CD4-positive, alpha-beta T cell treated with Interferon alpha-2 for 1 hour (primary cell): ENCODE results near the gene TMEM138.
A peak's percentile ranks its signal among the peaks of the same experiment; 100 is the strongest.
"Not testable (repeated sequence)": the region's sequence is repeated elsewhere in the genome, so short reads cannot be mapped to it uniquely, and the experiment has no call there.

Source experiments
- DNase-seq, 2 donors: peaks; one replicate each; pipeline ENCODE4 v3.0.0-alpha.2; 2020 to 2022

Gene TMEM138

DNA sequence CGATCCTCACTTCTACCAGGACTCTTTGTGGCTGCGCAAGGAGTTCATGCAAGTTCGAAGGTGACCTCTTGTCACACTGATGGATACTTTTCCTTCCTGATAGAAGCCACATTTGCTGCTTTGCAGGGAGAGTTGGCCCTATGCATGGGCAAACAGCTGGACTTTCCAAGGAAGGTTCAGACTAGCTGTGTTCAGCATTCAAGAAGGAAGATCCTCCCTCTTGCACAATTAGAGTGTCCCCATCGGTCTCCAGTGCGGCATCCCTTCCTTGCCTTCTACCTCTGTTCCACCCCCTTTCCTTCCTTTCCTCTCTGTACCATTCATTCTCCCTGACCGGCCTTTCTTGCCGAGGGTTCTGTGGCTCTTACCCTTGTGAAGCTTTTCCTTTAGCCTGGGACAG, 6.5 kb downstream of the TMEM138 start:
- no peak for DNase-seq

DNA sequence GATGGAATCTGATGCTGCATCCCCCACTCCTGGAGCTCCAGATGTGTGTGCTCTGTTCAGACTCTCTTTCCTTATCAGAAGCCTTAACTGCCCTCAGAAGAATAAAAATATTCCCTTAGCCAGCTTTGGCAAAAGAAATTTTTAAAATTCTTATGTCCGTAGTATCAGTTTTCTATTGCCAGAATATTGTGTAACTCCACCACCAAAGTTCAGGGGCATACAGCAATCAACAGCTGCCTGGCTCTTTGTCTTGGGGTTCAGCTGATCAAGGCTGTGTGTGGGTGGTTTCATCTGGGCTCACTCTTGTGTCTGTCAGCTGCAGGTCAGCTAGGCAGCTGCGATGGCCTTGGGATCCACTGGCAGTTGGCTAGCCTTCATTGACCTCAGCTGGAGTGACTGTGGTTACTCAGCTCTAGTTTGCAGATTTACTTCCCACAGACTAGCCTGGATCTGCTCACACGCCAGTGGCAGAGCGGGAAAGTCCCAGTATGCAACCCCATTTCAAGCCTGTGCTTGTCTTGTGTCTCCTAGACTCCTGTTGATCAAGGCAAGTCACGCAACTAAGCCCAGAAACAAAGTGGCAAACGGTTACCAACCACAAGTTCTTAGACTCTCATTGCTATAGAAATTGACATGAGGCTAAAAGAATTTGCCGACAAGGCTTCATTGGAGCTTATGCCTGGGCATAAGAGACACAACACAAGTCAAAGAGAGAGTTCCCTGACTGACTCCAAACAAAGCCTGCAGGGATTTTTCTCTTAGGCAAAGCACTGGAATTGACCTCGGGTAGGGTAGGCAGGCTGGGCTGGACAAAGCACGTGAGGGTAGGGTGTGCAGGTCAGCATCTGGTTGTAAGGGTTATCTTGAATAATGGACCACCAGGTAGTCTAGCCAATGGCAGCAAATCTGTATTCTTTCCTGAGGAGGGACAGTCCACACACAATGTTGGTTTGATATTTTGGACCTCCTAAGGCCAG, 7.5 kb downstream of the TMEM138 start:
- no peak for DNase-seq

DNA sequence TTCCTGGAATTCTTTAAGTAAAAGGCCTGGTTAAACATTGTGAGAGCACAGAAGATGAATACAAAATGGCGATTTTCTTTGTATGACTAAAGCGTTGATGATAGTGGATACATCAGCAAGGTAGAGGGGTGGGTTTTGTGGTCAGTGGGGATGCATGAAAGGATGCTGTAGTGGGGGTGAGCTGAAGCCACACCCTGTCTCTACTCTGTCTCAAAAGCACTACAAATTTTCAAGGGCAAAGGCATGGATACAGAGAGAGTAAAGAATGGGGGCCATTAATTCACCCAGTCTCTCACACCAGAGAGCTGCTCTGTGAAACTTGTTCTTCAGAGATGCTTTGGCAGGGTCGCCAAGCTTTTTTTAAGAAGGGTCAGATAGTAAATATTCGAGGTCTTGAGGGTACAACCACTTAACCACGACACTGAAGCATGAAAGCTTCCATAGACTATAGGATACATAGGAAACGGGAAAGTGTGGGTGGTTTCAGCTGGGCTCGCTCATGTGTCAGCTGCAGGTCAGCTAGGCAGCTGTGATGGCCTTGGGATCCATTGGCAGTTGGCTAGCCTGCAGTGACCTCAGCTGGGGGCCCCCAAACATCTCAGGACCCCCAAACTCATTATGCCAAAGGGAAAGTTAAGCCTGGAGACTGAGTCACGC, 8.3 kb downstream of the TMEM138 start:
- DNase-seq, result no peak

DNA sequence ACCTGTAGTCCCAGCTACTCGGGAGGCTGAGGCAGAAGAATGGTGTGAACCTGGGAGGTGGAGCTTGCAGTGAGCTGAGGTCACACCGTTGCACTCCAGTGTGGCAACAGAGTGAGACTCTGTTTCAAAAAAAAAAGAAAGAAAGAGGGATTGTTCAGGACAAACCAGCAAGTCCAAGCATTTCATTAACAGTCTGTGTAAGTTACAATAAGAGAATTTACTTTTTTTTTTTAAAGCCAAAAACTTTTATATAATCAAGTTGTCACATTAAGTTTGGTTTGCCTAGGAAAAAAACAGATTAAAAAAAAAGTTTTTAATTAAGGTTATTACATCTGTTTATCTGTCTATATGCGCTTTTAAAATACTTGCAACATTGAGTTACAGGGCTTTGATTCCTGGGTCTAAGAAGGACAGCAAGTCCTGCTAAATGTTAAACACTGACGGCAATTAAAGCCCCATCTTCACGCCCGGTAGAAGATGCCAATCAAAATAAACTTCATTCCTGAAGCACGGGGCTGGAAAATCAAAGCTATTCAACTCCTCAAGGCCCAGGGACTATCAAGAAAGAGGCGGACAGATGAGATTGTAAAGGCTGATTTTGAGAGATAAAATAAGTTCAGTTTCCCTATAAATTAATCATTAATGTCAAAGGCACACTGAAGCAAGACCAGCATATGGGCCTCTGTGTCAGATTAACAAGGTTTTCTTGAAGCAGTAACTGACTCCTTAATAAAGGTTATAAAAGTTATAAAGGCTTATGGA, 10.7 kb downstream of the TMEM138 start:
- no peak for DNase-seq

DNA sequence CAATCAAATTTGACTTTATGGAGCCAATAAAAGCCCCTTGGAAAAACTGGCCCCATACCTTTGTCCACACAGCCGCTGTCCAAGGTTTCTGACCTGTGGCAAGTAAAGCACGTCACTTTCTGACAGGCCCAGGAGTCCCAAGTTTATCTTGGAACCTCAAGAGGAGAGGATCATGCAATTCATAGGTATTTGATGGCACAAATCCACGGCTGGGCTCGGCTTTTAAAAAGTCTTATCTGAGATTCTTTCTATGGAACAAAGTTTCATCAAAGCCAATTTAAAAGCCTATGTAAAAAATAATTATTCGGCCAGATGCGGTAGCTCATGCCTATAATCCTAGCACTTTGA, 13.6 kb downstream of the TMEM138 start:
- no peak for DNase-seq

DNA sequence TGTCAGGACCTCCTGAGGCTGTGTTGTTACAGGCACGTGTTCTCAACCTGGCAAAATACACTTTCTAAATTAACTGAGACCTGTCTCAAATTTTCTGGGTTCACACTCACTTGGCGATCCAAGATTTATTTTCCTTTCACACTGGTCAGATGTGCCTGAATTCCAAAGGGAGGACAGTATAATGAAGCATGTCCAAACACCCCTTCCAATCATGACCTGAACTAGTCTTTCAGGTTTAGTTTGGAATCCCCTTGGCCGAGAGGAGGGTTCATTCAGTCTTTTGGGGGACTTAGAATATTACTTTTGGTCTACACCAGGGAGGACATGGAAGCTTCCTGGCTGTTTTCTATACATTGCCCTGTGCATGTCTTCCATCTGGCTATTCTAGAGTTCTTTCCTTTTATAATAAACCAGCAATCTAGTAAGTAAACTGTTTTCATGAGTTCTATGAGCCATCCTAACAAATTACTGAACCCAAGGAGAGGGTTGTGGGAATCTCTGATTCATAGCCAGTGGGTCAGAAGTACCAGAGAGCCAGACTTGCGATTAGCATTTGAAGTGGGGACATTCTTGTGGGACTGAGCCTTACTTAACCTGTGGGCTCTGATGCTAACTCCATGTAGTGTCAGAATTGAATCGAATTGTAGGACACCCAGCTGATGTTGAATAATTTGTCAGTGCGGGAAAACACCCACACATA, 15.4 kb downstream of the TMEM138 start:
- no peak for DNase-seq

DNA sequence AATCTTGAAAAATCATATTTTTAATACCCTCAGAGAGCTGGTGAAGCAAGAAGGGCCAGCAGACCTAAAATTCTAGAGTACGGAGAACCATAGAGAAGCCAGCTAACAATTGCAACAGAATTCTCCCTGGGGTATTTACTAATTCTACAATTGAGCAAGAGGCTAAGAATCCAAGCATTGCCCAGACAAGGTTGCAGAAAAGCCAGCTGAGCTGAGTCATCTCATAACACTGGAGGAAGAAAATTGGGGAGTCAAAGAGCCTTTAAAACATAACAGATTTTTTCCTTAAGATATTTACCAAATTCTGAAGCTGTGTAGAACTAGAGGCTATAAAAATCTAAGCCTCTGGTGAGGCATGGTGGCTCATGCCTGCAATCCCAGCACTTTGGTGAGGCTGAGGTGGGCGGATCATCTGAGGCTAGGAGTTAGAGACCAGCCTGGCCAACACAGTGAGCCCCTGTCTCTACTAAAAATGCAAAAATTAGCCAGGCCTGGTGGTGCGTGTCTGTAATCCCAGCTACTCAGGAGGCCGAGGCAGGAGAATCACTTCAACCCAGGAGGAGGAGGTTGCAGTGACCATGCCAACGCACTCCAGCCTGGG, 16.6 kb downstream of the TMEM138 start:
- DNase-seq, result no peak

DNA sequence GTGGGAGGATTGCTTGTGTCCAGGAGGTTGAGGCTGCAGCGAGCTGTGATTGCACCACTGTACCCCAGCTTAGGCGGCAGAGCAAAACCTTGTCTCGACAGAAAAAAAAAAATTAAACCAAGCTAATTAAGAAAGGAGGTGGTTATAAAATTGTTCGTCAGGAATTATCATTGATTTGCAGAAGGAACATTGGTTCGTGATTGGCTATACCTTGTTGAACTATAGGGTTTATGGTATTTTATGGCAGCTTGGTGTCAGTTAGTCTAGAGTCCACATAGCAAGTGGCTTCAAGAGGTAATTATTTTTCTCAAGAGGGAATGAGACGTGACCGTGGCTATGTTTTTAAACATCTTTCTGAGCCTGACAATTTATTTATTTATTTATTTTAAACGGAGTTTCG, 18.7 kb downstream of the TMEM138 start:
- no peak for DNase-seq

DNA sequence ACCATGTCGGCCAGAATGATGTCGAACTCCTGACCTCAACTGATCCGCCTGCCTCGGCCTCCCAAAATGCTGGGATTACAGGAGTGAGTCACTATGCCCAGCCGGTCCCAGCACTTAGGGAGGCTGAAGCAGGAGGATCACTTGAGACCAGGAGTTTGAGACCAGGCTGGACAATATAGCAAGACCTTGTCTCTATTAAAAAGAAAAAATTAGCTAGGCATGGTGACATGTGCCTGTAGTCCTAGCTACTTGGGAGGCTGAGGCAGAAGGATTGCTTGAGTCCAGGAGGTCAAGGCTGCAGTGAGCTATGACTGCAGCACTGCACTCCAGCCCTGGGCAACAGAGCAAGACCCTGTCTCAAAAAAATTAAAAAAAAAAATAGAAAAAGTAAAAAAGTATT, 21.7 kb downstream of the TMEM138 start:
- not testable (repeated sequence) for DNase-seq

DNA sequence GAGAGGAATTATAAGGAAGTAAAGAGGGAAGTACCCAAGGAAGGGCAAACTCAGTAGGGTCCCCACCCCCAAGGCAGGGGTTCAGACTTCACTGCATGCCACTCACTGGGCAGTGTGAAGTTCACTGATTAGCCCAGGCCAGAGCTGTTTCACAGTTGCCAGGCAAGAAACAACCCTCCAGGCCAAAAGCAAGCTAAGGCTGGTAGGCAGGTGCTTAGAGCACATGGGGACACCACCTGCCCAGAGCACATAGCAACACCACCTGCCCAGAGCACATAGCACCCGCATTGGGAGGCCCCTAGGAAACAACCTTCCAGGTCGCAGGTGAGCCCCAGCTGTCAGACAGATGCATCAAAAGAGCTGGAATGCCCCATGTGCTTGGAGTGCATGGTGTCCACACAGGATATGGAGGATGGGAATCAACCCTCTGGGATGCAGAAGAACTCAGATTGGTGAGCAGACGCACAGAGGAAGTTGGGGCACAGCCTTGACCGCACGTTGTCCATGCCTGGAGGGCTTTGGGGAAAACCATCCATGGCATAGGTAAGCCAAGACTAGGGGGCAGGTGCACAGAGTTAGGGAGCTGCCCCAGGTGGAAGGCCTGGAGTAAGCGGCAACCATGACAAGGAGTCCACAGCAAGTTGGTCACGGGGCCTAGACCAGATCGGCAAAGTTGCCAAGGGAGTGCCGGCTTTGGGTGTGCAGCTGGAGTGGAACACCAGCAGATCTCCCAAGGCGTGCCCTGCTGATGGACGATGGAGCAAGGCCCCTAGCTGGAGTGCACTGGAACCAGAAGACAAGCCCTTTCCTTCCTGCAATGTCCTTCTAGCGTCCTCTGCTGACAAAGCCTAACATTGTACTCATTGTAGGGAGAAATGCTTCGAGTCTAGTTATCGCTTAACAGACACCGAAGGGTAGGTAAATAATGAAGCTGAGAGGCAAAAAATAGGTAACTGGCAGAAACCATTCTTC, 22.4 kb downstream of the TMEM138 start:
- no peak for DNase-seq

DNA sequence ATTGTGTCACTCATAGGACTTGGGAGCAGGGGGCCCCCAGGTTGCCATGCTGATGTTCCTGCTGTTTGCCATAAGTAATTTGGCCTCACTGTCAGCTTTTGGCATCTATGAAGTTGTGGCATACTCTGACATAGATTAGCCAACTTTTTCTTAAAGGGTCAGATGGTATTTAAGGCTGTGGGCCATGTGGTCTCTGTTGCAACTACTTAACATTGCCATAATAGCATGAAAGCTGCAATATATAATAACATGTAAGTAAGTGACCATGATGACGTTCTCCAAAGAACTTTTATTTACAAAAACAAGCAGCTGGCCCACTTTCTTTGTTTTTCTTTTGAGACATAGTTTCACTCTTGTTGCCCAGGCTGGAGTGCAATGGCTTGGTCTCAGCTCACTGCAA, 28.0 kb downstream of the TMEM138 start:
- DNase-seq, result no peak

DNA sequence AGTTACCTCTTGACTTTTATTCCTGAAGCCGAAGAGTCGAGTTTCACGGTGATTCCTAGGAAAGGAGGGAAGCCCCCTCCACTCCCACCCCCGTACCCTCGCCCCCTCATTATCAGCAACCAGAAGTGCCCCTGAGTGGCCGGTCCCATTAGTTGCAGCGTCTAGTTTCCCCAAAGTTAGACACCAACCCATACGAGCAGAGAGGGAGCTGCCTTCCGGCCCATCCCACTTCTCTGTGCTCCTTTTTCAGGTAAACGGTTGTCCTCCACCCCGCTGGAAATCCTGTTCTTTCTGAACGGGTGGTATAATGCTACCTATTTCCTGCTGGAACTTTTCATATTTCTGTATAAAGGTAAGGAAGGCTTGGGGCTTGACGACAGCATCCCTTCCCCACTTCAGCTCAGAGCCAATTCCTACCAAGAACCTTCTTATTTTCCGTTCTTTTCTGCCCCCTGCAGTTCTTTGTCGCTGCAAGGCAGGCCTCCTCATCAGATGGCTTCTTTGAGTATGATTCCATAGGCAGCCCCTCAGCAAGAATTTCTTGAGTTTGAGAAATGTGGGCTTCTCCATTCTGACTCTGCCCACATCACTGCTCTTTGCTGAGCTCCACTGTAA, 30.9 kb downstream of the TMEM138 start:
- DNase-seq, result peak; percentile 2 to 16

DNA sequence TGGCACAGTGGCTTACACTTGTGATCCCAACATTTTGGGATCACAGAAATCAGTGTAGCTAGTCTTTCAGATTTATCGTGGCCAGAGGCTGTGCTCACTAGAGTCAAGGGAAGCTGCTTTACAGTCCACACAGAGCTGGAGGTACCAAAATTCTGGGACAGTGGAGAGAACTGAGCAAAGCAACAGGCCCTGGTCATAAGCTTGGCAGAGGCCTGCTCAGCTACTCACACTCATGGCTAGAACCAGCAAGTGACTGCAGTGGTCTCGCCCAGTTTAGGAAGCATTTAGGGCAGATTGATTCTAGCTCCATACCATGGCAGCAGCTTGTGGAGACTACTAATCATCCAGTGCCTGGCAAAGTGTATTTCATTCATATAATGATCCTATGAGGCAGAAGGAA, 39.0 kb downstream of the TMEM138 start:
- no peak for DNase-seq

DNA sequence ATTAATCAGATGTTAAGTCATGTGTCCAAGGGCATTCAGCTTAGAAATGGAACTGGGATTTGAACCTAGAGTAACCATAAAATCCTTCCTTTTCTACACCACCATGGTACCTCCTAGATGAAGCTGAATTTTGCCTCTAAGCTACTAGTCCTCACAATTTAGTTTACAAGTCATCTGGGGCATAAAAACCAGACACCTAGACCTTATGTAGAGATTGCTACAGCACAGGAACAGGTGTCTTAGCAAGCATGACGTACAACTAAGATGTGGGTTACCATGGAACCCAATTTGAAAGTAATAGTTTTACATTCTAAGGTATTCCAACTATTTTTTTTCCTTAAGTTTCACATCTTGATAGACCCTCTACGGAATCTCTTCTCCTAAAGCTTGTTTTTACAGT, 39.4 kb downstream of the TMEM138 start:
- DNase-seq, result no peak

DNA sequence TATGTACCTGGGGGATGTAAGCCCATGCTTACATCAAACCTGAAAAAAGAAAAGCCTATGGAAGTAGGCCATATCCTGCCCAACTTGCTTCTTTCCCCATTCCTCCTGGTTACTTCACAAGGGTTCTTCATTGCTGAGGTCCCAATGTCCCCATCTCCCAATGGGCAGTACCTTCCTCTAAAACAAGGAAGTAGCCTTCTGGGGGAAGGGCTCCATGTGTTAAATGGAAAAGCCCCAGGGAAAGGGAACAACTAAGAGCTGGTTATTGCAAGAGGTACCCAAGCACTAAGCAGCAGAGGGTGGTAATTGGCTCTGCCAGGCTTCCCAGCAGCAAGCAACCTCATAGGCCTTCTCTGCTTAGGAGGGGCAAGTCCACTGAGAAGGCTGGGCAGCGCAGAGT, 41.5 kb downstream of the TMEM138 start:
- DNase-seq, result no peak

DNA sequence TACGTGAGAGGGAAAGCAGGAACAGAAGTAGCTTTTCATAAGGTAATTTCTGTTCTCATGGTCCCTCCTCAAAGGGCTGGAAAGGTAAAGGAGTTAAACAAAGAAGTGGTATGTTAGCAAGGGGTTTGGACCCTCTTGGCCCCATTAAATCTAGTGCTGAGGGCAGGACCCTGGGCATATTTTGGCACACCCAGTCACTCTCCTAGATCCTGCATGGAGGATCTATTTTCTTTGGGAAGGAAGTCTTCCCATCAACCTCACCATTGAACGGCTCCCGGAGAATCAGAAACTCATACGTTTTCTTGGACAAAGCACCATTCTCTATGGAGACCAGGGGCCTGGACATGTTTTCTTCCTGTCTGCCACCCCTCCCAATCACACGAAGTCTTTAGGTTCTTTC, 41.9 kb downstream of the TMEM138 start:
- no peak for DNase-seq

DNA sequence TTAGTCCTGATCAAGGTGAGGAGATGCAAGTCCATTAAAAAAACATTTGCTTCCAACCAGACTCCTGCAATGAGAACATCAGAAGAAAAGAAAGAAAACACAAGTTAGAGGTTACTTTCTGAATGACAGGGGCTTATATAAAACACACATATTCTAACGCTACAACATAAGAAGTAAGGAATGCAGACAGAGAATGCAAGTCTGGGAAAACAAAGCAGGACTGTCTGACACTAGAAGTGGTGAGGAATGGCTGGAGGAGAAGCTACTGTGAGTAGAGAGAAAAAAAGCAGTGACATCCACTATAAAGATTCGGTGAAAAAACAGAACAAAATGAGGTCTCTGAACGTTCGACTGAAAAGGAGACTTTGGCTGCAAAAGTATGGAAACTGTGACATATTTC, 42.5 kb downstream of the TMEM138 start:
- DNase-seq, result no peak

DNA sequence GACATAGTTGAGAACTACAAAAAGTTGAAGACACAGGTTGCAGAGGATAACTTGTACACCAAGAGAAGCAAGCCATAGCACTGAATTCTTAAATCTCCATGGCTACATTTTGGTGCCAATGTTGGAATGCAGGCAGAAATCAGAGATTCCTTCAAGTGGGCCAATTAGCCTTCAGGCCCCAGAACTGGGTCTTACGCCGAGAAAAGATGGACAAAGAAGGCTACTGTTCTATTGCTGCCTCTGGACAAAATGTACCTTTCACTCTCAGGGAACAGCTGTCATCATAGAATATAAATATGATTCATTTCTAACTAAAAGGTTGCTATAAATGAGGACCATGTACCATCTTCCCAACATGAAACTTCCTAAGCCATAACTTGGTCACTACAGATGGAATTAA, 43.9 kb downstream of the TMEM138 start:
- DNase-seq, result no peak

DNA sequence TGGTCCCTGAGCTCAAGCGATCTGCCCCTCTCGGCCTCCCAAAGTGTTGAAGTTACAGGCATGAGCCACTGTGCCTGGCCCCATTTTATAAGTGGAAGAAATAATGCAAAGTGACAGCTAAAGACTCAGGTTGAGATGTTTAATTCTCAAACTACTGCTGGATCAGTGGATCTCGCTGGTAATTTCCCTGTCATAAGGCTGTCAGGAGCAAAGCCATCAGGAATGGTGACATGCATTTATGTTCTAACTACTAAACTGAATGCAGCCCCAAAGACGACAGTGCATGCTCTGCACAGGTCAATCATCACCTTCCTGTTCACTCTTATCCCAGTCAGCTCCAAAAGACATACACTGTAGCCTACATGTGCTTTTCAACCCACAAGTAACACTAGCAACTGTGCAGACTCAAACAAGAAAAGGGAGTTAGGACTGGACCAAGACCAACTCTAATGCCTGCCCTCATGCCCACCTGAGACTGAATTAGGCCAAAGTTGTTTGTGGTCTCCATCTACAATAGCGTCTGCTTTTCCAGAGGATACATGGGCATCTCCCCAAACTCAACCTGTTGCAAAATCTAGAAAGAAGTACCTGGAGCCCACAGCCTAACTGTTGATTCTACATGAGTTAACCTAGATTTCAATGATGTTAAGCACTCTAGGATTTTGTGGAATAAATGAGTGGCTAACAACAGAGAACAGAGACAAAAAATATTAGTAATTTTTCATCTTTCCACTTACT, 45.0 kb downstream of the TMEM138 start:
- DNase-seq, result no peak

DNA sequence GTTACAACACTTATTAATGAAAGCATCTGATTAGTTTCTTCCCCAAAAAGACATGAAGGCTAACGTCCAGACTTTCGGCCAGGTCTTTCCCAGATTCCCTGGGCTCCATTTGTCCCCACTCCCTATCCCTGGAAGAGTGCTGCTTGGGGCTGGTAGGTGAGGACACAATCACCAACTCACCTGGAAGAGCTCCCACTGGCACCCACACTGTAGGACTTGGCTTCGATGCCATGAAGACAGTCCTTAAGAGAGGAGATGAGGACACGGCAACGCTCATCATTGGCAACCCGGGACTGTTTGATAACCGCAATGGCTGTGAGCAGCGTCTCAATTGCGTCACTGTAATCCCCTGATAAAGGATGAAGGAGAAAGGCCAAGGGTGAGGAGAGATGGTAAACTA, 49.4 kb downstream of the TMEM138 start:
- DNase-seq, result no peak
